Measurements from ENCODE around the gene ZNF708.

- TF ChIP-seq EZH2 (IDR thresholded peaks at IDR 0.05) (no peak), CTCF (IDR thresholded peaks at IDR 0.05) (no peak), EZH2phosphoT487 (IDR thresholded peaks at IDR 0.05) (no peak)
Measured at GRCh38 chr19:21314676-21315075, 14.5 kb downstream of the ZNF708 start.
